CD4-positive, alpha-beta T cell treated with Interleukin-4 for 1 hour (primary cell): ENCODE results near the gene LIMA1.
A peak's percentile ranks its signal among the peaks of the same experiment; 100 is the strongest.
"Not testable (repeated sequence)": the region's sequence is repeated elsewhere in the genome, so short reads cannot be mapped to it uniquely, and the experiment has no call there.

ENCODE experiments used
- DNase-seq, 2 donors: peaks; one replicate each; pipeline ENCODE4 v3.0.0-alpha.2; 2020 to 2022

The LIMA1 gene

GRCh38 chr12:50185301-50185895 lies 97.9 kb downstream of the LIMA1 start:
- DNase-seq = no peak

GRCh38 chr12:50184261-50184660 lies 99.1 kb downstream of the LIMA1 start:
- no peak for DNase-seq

DNA sequence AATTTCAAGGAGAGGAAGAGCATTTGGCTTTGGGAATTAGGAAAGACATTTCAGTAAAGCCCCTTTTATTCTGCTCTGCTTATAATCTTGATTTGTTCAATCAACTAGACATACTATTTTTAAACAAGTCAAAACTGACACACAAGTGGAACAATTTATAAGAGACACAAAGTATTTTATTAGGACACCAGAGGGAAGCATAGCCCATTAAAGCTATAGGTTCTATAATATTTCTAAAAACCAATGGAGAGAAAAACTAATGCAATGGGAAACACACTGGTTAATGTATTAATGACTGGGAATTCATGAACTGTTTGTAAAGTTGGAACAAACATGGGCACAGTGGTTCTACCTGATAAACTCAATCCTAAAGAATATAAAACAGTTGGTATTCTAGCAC lies 100.9 kb downstream of the LIMA1 start:
- no peak for DNase-seq

DNA sequence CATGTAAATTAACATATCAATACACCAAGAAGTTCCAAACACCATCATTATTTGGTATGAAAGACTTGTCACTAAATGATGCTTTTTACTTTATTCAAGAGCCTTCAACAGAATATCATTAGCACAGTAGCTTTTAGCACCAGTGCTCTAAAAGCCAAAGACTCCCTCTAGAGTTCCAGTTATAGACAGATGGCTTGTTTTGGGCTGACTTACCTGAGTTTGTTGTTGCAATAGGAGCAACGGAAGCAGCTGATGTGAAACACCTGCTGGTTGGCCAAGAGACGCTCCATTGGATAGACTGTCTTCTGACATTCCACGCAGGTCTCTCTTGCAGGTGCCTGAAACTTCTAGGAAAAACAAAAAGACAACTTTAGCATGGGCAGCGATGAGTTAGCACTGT lies 101.6 kb downstream of the LIMA1 start:
- DNase-seq = no peak

DNA sequence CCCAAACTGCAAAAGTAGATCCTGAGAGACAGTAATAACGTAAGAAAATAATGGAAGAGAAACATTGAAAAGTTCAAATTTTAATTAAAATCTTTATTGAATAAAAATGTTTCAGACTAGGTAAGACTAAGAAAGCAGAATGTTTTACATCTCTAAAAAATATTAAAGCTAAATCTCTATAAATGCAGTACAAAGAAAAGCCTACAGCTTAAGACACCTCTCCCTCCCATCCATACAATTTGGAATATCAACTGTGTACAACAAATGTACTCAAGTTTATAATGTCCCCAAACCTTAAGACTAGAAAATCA lies 107.6 kb downstream of the LIMA1 start:
- no peak for DNase-seq

DNA sequence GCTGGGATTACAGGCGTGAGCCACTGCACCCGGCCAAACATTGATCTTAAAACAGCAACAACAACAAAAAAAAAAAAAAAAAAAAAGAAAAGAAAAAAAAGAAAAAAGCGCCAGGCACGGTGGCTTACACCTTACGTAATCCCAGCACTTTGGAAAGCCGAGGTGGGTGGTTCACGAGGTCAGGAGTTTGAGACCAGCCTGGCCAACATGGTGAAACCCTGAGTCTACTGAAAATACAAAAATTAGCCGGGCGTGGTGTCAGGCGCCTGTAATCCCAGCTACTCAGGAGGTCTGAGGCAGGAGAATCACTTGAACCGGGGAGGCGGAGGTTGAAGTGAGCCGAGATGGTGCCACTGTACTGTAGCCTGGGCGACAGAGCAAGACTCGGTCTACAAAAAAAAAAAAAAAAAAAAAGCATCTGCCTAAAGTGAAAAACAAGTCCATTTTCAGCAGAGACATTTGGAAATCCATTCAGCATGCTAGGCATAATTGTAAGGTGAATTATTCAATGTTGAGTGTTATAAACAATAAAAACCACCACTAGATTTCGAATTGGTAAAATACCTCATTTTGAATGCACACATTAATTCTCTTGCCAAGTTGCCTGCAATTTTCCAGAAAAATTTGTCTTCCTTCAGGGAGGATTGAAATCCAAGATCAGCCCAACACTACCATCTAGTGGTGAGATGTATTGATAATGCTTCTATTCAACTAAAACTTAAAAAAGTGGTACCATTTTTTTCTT lies 108.2 kb downstream of the LIMA1 start:
- peak in 1 of 2 donors; percentile 69 for DNase-seq

- DNase-seq = peak; percentile 98
Measured at GRCh38 chr12:50167049-50167828, 116.1 kb downstream of the LIMA1 start, which contains the start of gene CERS5. CERS5 (minus strand) TSS chr12:50167369; CDS start chr12:50167297, 72 bp downstream.

DNA sequence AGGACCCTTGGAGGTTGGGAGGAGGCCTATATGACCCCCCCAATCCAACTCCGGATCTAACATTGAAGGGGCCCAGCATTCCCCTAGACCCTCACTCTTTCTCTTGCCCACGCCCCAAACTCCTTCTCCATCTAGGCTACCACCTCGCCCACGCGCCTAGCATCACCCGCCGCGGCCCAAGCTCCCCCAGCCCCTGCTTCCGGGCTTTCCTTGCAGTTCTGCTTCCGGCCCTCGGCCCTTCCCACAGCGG lies 116.6 kb downstream of the LIMA1 start:
- DNase-seq = no peak

DNA sequence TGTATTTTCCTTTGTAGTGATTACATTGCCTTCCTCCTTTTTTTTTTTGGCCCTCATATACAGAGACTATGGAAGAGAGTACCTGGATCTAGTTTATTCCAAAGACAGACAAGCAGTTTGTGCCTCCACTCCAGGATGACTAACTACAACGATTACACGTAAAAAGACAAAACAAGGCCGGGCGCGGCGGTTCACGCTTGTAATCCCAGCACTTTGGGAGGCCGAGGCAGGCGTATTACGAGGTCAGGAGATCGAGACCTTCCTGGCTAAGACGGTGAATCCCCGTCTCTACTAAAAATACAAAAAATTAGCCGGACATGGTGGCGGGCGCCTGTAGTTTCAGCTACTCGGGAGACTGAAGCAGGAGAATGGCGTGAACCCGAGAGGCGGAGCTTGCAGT lies 118.4 kb downstream of the LIMA1 start:
- DNase-seq = no peak

DNA sequence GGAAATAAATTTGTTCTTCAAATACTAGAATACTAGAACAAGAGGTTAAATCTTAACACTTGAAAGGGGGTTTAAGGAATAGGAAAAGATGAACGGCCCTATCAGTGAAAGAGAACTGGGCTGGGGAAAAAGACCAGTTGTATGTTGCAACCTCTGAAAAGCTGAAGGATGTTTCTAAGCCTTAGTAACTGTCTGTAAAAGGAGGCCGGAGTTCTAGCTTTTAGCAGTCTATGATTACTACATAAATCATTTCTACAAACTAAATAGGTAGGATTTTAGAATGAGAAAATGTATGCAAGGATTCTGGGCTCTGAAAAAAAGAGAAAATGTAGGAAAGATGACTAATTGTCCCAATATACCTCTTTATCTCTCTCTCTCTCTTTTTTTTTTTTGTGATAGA lies 121.1 kb downstream of the LIMA1 start:
- no peak for DNase-seq

DNA sequence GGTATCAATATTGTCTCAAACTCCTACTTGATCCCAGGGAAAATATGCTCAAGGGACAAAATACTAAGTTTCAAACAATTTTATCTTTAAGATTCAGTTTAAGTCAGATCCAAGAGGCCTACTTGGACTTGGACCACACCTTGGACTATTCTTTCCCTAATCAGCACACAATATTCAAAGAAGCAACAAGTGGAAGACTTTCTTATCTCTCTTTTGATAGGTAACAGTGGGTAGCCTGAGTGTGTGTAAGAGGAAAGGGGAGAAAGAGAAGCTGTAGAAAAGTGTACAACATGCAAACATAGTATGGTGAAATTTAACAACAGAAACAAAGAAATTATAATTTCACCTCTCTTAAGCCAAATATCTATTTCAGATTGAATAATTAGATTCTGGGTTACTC lies 122.7 kb downstream of the LIMA1 start:
- DNase-seq = no peak

DNA sequence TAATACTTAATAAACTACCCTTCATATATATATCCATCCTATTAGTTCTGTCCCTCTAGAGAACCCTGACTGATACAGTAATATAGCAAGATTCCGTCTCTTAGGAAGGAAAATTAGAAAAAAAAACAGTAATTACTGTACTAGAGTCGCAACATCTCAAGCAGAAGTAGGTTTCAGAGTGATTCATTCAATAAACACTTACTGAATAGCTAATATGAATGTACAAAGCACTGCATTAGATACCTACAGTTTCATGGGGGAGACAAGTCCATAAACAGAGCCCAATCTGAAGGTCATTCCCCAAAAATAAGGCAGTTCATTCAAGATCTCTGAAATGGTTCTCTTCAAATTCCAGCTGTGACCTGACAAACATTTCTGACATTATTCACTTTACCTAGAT lies 126.1 kb downstream of the LIMA1 start:
- DNase-seq = no peak

DNA sequence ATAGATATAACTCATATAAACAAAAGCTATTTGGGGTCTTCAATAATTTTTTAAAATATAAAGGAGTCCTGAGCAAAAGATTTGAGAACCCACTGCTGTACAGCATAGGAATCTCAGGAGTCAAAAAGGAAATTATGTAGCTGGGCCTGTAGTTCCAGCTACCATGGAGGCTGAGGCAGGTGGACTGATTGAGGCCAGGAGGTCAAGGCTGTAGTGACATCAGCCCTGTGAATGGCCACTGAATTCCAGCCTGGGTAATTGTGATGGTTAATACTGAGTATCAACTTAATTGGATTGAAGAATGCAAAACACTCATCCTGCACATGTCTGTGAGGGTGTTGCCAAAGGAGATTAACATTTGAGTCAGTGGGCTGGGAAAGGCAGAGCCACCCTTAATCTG lies 126.7 kb downstream of the LIMA1 start:
- DNase-seq = no peak

DNA sequence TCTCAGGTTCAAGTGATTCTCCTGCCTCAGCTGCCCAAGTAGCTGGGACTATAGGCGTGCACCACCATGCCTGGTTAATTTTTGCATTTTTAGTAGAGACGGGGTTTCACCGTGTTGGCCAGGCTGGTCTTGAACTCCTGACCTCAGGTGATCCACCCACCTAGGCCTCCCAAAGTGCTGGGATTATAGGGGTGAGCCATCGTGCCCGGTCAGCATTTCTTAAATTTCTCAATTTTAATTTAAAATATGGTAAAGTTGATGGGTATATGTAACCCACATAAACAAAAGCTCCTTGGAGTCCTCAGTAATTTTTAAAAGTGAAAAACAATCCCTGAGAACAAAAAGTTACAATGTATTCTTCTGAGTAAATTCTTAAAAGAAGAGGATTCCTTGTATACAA lies 128.4 kb downstream of the LIMA1 start:
- DNase-seq = not testable (repeated sequence)

DNA sequence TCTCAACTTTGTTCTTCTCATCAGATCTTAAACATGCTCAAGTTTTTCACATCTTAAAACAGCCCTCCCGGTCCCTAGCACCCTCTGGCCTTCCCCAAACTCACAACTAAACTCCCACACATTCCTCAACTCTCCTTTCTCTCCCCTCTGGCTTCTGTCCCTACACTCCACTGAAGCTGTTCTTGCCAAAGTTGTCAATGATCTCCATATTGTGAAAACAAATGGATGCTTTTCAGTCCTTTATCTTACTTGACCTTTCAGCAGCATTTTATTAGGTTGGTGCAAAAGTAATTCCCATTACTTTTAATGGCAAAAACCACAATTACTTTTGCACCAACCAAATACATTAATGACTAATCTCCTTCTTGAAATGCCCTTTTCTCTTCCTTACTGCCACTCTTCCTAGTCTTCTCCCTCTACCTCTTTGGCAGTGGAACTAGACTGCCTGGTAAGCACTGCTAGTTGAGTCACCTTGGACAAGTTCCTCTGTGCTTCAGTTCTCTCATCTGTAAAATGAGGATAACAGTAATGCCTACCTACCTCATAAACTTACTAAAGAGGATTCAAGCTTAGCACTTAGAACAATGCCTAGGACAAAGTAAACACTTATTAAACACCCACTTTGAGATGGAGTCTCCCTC lies 132.2 kb downstream of the LIMA1 start:
- DNase-seq = no peak

GRCh38 chr12:50149311-50149710 lies 134.0 kb downstream of the LIMA1 start:
- no peak for DNase-seq

- not testable (repeated sequence) for DNase-seq
Measured at GRCh38 chr12:50148011-50148410, 135.3 kb downstream of the LIMA1 start.

GRCh38 chr12:50147281-50147680 lies 136.0 kb downstream of the LIMA1 start:
- no peak for DNase-seq

GRCh38 chr12:50145439-50145838 lies 137.9 kb downstream of the LIMA1 start:
- no peak for DNase-seq

GRCh38 chr12:50142993-50143392 lies 140.3 kb downstream of the LIMA1 start:
- DNase-seq = no peak

DNA sequence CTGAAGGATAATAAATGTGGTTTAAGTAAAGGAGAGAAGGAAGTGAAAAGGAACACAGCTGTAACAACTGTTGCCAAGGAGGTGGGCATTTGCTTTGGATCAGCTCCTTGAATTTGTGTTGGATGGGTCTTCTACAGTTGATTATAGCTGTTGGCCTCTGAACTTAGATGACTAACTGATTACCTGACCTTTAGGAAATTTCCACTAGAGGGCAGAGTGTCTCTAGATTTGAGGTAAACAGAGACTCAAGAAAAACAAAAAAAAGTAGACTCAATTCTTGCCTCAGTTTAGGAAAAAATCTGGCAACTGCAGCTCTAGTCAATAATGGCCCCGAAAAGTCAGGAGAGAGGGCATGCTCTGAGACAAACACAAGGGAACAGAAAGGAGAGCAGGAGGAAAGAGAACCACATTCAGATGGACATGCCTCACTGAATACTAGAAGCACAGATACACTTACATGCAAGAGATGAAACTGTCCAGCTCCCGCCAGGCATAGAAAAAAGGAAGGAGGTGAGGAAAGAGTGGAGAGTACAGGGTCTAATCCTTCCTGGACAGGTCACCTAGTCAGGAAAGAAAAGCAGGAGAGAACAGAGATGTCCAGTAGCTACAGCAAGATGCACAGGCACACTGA lies 150.7 kb downstream of the LIMA1 start:
- DNase-seq = peak in 1 of 2 donors; percentile 64

DNA sequence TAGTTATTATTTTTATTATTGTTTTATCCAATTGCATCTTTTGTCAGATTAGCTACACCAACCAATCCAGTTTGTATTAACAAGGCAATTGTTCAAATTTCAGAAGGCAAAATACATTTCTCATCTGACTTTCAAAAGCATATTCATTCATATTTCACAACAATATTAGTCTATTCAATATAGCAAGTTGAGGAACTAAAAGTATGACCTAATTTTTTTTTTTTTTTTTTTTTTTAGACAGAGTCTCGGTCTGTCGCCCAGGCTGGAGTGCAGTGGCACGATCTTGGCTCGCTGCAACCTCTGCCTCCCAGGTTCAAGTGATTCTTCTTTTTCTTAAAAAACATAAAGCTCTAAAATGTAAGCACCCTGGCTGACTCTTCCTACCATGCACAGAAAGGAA lies 154.0 kb downstream of the LIMA1 start:
- no peak for DNase-seq

GRCh38 chr12:50127546-50127945 lies 155.8 kb downstream of the LIMA1 start:
- DNase-seq = no peak
